ENCODE results near the gene VWA8. TPM values are rescaled to one million over a fixed set of nuclear protein-coding genes. Genes with fewer than 3 reads are reported as not detected.

VWA8 gene
- polyA plus RNA-seq, 3 donors = 2.0 to 4.4 (median 3.4) TPM

DNA sequence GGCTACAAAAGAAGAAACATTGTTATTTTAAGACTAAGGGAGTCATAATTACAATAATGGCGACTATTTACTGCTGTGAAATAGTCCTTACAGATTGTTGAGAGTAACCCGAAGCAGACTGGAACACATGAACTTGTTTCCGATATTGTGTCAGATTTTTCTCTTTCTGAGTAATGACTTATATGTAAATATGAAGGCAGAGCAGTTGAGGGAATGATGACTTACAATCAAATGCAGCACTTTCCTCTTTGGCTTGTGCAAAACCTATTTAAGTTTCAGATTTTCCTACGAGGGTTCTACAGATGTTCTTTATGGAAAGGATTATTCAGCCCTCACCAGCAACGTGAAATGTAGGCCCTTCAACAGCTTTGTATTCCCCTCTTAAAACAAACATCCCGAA is 304.9 kb downstream of the VWA8 start:
- intact Hi-C loops (cut with micrococcal nuclease) = loop anchor here (10.0 kb wide), 3 partner anchors 161 to 301 kb away; no protein-coding TSS in a partner anchor
- H3K9ac ChIP-seq (ENCODE audit: insufficient read depth, low read length, poor library complexity, severe bottlenecking) = no peak overlapping the region
- 100% methylated on average over 2 of the region's 6 CpGs for WGBS (ENCODE audit: insufficient coverage)
- peak overlapping the region in 1 of 7 donors; percentile 88 for H3K27ac Mint-ChIP-seq
- no peaks in the 10 kb centered on the region for H3K27me3 ChIP-seq (ENCODE audit: control insufficient read depth in 2 of 2, insufficient read depth in 2 of 2, low read length in 2 of 2)
- no peaks in the 10 kb centered on the region for H3K36me3 ChIP-seq (replicated peaks in 1 of 2; ENCODE audit: control insufficient read depth in 1 of 2, insufficient read depth in 2 of 2, low read length in 2 of 2)
- no peak overlapping the region for H3K4me3 ChIP-seq (replicated peaks in 1 of 3; ENCODE audit: low read depth in 2 of 3, low read length in 3 of 3)
- no peak for DNase-seq
- peaks cover 30 to 35% of the 10 kb centered on the region in 2 donors for H3K4me1 ChIP-seq (ENCODE audit: control insufficient read depth in 1 of 2, insufficient read depth in 2 of 2, low read length in 2 of 2)
- H3K27ac ChIP-seq (ENCODE audit: low read depth in 1 of 2, low read length in 2 of 2) = no peak overlapping the region
- no peak overlapping the region for H3K4me3 Mint-ChIP-seq
- H3K36me3 Mint-ChIP-seq = peaks cover 2 to 4% of the 10 kb centered on the region in 2 donors
- no peaks in the 10 kb centered on the region for H3K79me2 ChIP-seq (ENCODE audit: insufficient read depth, low read length)
- TF ChIP-seq, protein P1, sequence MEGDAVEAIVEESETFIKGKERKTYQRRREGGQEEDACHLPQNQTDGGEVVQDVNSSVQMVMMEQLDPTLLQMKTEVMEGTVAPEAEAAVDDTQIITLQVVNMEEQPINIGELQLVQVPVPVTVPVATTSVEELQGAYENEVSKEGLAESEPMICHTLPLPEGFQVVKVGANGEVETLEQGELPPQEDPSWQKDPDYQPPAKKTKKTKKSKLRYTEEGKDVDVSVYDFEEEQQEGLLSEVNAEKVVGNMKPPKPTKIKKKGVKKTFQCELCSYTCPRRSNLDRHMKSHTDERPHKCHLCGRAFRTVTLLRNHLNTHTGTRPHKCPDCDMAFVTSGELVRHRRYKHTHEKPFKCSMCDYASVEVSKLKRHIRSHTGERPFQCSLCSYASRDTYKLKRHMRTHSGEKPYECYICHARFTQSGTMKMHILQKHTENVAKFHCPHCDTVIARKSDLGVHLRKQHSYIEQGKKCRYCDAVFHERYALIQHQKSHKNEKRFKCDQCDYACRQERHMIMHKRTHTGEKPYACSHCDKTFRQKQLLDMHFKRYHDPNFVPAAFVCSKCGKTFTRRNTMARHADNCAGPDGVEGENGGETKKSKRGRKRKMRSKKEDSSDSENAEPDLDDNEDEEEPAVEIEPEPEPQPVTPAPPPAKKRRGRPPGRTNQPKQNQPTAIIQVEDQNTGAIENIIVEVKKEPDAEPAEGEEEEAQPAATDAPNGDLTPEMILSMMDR (IDR thresholded peaks at IDR 0.05) = no peak
- peaks cover 0 to 2% (median 1%) of the 10 kb centered on the region in 3 donors for H3K27me3 Mint-ChIP-seq (ENCODE audit: low read depth in 3 of 3)
- peaks cover 39% of the 10 kb centered on the region for H3K4me1 Mint-ChIP-seq
- H3K9me3 ChIP-seq (replicated peaks in 1 of 2; ENCODE audit: control insufficient read depth in 1 of 2, insufficient read depth in 1 of 2, low read length in 2 of 2) = no peaks in the 10 kb centered on the region
- H2AFZ ChIP-seq (ENCODE audit: insufficient read depth, low read depth, low read length, poor library complexity, severe bottlenecking) = no peak overlapping the region
- no peaks in the 10 kb centered on the region for H4K20me1 ChIP-seq (ENCODE audit: insufficient read depth, low read length)
- H3K9me3 Mint-ChIP-seq = no peaks in the 10 kb centered on the region
- no peak overlapping the region for H3K4me2 ChIP-seq (replicated peaks; ENCODE audit: extremely low read depth, low read length, poor library complexity, severe bottlenecking)

DNA sequence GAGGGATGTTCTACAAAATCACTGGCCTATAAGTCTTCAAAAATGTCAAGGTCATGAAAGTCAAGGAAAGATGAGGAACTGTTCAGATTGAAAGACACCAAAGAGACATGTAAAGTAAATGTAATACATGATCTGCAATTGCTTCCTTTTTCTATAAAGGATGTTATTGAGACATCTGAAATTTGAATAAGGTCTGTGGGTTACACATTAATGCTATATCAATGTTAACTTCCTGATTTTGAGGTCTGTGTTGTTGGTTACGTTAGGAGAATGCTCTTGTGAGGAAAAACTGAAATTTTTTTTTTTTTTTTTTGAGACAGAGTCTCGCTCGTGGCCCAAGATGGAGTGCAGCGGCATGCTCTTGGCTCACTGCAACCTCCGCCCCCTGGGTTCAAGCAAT is 306.1 kb downstream of the VWA8 start:
- Histone ChIP-seq H3K9ac (ENCODE audit: insufficient read depth, low read length, poor library complexity, severe bottlenecking) (no peak overlapping the region), H3K36me3 (replicated peaks in 1 of 2; ENCODE audit: control insufficient read depth in 1 of 2, insufficient read depth in 2 of 2, low read length in 2 of 2) (no peaks in the 10 kb centered on the region), H3K27ac (ENCODE audit: low read depth in 1 of 2, low read length in 2 of 2) (peak overlapping the region; percentile 64 to 72), H4K20me1 (ENCODE audit: insufficient read depth, low read length) (no peaks in the 10 kb centered on the region), H2AFZ (ENCODE audit: insufficient read depth, low read depth, low read length, poor library complexity, severe bottlenecking) (no peak overlapping the region), H3K79me2 (ENCODE audit: insufficient read depth, low read length) (no peaks in the 10 kb centered on the region), H3K27me3 (ENCODE audit: control insufficient read depth in 2 of 2, insufficient read depth in 2 of 2, low read length in 2 of 2) (no peaks in the 10 kb centered on the region), H3K4me3 (replicated peaks in 1 of 3; ENCODE audit: low read depth in 2 of 3, low read length in 3 of 3) (peak overlapping the region; percentile 18 to 51 (median 27)), H3K4me2 (replicated peaks; ENCODE audit: extremely low read depth, low read length, poor library complexity, severe bottlenecking) (peak overlapping the region; percentile 42), H3K4me1 (ENCODE audit: control insufficient read depth in 1 of 2, insufficient read depth in 2 of 2, low read length in 2 of 2) (peaks cover 33 to 43% of the 10 kb centered on the region in 2 donors), H3K9me3 (replicated peaks in 1 of 2; ENCODE audit: control insufficient read depth in 1 of 2, insufficient read depth in 1 of 2, low read length in 2 of 2) (no peaks in the 10 kb centered on the region)
- H3K36me3 Mint-ChIP-seq = peaks cover 2 to 4% of the 10 kb centered on the region in 2 donors
- TF ChIP-seq, protein P1 (IDR thresholded peaks at IDR 0.05) = no peak
- peaks cover 0 to 3% (median 0%) of the 10 kb centered on the region in 7 donors for H3K9me3 Mint-ChIP-seq
- H3K27me3 Mint-ChIP-seq (ENCODE audit: low read depth in 3 of 3) = peaks cover 0 to 2% (median 1%) of the 10 kb centered on the region in 3 donors
- peak overlapping the region; percentile 73 to 81 for H3K4me3 Mint-ChIP-seq
- DNase-seq = peak; percentile 74 to 88 (median 80)
- H3K27ac Mint-ChIP-seq = peak overlapping the region; percentile 83 to 97 (median 92)
- intact Hi-C loops (cut with micrococcal nuclease) = loop anchor here (5.0 to 10.0 kb wide), 4 partner anchors 160 to 300 kb away; partner anchors contain the start of gene RGCC (in 1 of the 2)
- H3K4me1 Mint-ChIP-seq = peaks cover 45% of the 10 kb centered on the region
- WGBS (ENCODE audit: insufficient coverage) = 0% methylated on average over 2 of the region's 5 CpGs
